SU-DHL-6 (cell line): Measurements from ENCODE around the gene UNC5C.

ENCODE experiments used
- H2AFZ ChIP-seq: fragments of 200-600 bp; sonication (generic); 2 replicates; pipeline ENCODE4 v1.6.1; 2014; ENCODE audit warnings: low read depth, mild to moderate bottlenecking, moderate library complexity, mixed read lengths, antibody characterized with exemption, low read length; ENCODE audit not compliant: severe bottlenecking
- H3F3A ChIP-seq: fragments of 200-600 bp; shearing (Covaris generic); 2 replicates; pipeline ENCODE4 v1.6.0; 2016; ENCODE audit warnings: antibody characterized with exemption, mild to moderate bottlenecking; ENCODE audit not compliant: insufficient read depth
- H3K27ac ChIP-seq: fragments of 200-600 bp; sonication (generic); 2 replicates; pipeline ENCODE4 v1.5.1; 2016; ENCODE audit warnings: low read depth, mild to moderate bottlenecking, low read length, moderate library complexity, mixed read lengths
- H3K27me3 ChIP-seq: fragments of 200-600 bp; sonication (generic), shearing (Covaris generic); 2 replicates; pipeline ENCODE4 v1.6.0; 2014; ENCODE audit warnings: mild to moderate bottlenecking, low read length
- H3K36me3 ChIP-seq: fragments of 200-600 bp; sonication (generic); 2 replicates; pipeline ENCODE4 v1.6.1; 2014; ENCODE audit warnings: mild to moderate bottlenecking, low read length, mixed read lengths
- H3K4me2 ChIP-seq: fragments of 300-600, 200-600 bp; shearing (Covaris generic), sonication (generic); 2 replicates; pipeline ENCODE4 v1.6.0; 2014; ENCODE audit warnings: low read length, low read depth, mild to moderate bottlenecking; ENCODE audit not compliant: poor library complexity, severe bottlenecking
- H3K4me3 ChIP-seq: fragments of 200-600 bp; sonication (generic); 2 replicates; pipeline ENCODE4 v1.5.1; 2014; ENCODE audit warnings: antibody characterized with exemption, low read length, mild to moderate bottlenecking, mixed read lengths; ENCODE audit not compliant: insufficient read depth, poor library complexity, severe bottlenecking
- H3K79me2 ChIP-seq: fragments of 200-600 bp; sonication (generic); 2 replicates; pipeline ENCODE4 v1.6.1; 2014; ENCODE audit warnings: mild to moderate bottlenecking, low read length, moderate library complexity; ENCODE audit not compliant: insufficient read depth
- H3K9ac ChIP-seq: fragments of 200-600 bp; sonication (generic); 2 replicates; pipeline ENCODE4 v1.7.0; 2014; ENCODE audit warnings: mild to moderate bottlenecking, low read length
- H3K9me2 ChIP-seq: fragments of 200-600 bp; sonication (generic); replicated peaks from 2 replicates; pipeline ENCODE4 v1.6.1; 2014; ENCODE audit warnings: low read length; ENCODE audit not compliant: insufficient read depth
- H3K9me3 ChIP-seq: fragments of 200-600 bp; sonication (generic); 2 replicates; pipeline ENCODE4 v1.6.1; 2014; ENCODE audit warnings: low read length, mixed read lengths; ENCODE audit not compliant: insufficient read depth
- H4K20me1 ChIP-seq: fragments of 200-600 bp; sonication (generic); 2 replicates; pipeline ENCODE4 v1.6.1; 2014; ENCODE audit warnings: low read depth, mild to moderate bottlenecking, antibody characterized with exemption, low read length, moderate library complexity, mixed read lengths
- EZH2phosphoT487 ChIP-seq: fragments of 200-600 bp; sonication (generic), shearing (Covaris generic); conservative IDR thresholded peaks from 2 replicates; pipeline ENCODE4 v1.6.1; 2018; ENCODE audit warnings: mild to moderate bottlenecking, antibody characterized with exemption, low read length, moderate library complexity, mixed read lengths
- TF ChIP-seq, protein P1 (sequence below): fragments of 200-600 bp; sonication (generic); IDR thresholded peaks from one replicate; pipeline ENCODE4 v1.5.1; 2017; ENCODE audit warnings: antibody characterized with exemption, mild to moderate bottlenecking, low read length, moderate library complexity; ENCODE audit not compliant: insufficient read depth, poor library complexity, severe bottlenecking

UNC5C gene

GRCh38 chr4:95238554-95238953 lies 310.2 kb downstream of the UNC5C start:
- H3K4me3 ChIP-seq, result no peak overlapping the region
- no peak overlapping the region for H3K9ac ChIP-seq
- H3F3A ChIP-seq, result no peaks in the 10 kb centered on the region
- TF ChIP-seq, protein P1, sequence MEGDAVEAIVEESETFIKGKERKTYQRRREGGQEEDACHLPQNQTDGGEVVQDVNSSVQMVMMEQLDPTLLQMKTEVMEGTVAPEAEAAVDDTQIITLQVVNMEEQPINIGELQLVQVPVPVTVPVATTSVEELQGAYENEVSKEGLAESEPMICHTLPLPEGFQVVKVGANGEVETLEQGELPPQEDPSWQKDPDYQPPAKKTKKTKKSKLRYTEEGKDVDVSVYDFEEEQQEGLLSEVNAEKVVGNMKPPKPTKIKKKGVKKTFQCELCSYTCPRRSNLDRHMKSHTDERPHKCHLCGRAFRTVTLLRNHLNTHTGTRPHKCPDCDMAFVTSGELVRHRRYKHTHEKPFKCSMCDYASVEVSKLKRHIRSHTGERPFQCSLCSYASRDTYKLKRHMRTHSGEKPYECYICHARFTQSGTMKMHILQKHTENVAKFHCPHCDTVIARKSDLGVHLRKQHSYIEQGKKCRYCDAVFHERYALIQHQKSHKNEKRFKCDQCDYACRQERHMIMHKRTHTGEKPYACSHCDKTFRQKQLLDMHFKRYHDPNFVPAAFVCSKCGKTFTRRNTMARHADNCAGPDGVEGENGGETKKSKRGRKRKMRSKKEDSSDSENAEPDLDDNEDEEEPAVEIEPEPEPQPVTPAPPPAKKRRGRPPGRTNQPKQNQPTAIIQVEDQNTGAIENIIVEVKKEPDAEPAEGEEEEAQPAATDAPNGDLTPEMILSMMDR, result no peak
- TF ChIP-seq EZH2phosphoT487, result no peak
- no peaks in the 10 kb centered on the region for H3K27me3 ChIP-seq
- H2AFZ ChIP-seq, result no peak overlapping the region
- no peaks in the 10 kb centered on the region for H3K79me2 ChIP-seq
- no peaks in the 10 kb centered on the region for H3K36me3 ChIP-seq
- no peaks in the 10 kb centered on the region for H3K9me3 ChIP-seq
- H4K20me1 ChIP-seq, result no peaks in the 10 kb centered on the region
- H3K9me2 ChIP-seq, result no peaks in the 10 kb centered on the region
- H3K4me2 ChIP-seq, result no peak overlapping the region
- no peak overlapping the region for H3K27ac ChIP-seq

DNA sequence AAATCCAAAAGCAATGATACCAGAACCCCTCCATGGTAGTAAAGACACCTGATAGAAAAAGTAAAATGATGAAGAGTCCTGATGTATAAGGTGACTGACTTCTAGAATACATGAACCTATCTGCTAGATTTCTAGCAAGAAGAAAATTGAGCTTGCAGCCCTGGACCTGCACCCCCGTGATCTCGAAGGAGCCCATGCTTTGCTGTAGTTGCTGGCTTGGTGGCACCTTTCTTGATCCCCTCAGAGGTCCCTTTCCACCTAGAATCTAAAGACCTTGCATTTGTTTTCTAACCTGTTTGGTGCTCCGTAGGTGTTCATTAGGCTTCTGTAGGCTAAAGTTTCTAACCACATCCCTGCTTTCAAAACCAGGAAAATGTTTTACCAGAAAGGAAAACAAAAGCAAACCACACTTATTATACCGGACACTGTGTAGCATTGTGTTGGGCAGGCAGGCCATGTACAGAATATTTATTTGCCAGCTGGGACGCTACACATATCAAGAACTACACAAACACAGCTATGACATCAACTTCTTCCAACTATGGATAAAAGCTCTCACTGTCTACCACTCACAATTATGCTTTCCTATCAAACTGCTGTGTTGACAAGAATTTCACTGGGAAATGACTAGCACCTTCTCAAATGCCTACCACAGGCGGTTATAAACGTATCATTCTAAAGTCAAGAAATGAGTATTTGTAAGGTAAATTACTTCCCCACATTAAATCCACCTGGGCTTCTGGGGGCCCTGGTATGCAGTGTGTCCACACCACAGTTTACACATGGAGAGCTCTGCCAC lies 316.2 kb downstream of the UNC5C start:
- H3K4me2 ChIP-seq, result no peak overlapping the region
- H3K9me3 ChIP-seq, result no peaks in the 10 kb centered on the region
- no peak overlapping the region for H3K9ac ChIP-seq
- H3K9me2 ChIP-seq, result no peaks in the 10 kb centered on the region
- H3K36me3 ChIP-seq, result no peaks in the 10 kb centered on the region
- H3K27me3 ChIP-seq, result no peaks in the 10 kb centered on the region
- no peak overlapping the region for H3K27ac ChIP-seq
- H2AFZ ChIP-seq, result no peak overlapping the region
- no peaks in the 10 kb centered on the region for H4K20me1 ChIP-seq
- H3K79me2 ChIP-seq, result no peaks in the 10 kb centered on the region
- TF ChIP-seq EZH2phosphoT487, result no peak
- TF ChIP-seq, protein P1, result no peak
- H3F3A ChIP-seq, result no peaks in the 10 kb centered on the region
- H3K4me3 ChIP-seq, result no peak overlapping the region

GRCh38 chr4:95231681-95232080 lies 317.1 kb downstream of the UNC5C start:
- TF ChIP-seq, protein P1, result no peak
- no peak for TF ChIP-seq EZH2phosphoT487
- Histone ChIP-seq H3K27me3 (no peaks in the 10 kb centered on the region), H2AFZ (no peak overlapping the region), H3K79me2 (no peaks in the 10 kb centered on the region), H3K4me2 (no peak overlapping the region), H3K9me2 (no peaks in the 10 kb centered on the region), H3K4me3 (no peak overlapping the region), H3K36me3 (no peaks in the 10 kb centered on the region), H3F3A (no peaks in the 10 kb centered on the region), H3K9ac (no peak overlapping the region), H3K9me3 (no peaks in the 10 kb centered on the region), H4K20me1 (no peaks in the 10 kb centered on the region), H3K27ac (no peak overlapping the region)
